GM12878 (cell line): ENCODE data around the gene DCST1.

Source experiments
- CEBPB ChIP-seq, 2 experiments: fragments of 150-350 bp in 1 of 2; IDR thresholded peaks; 2 replicates each; pipeline ENCODE4 v1.6.1; 2012 to 2014; ENCODE audit warnings: low read depth in 2 of 2, low read length in 2 of 2, borderline replicate concordance in 1 of 2, inconsistent platforms in 1 of 2
- SREBF2 ChIP-seq: IDR thresholded peaks from 2 replicates; pipeline ENCODE4 v1.6.1; 2012; ENCODE audit warnings: mild to moderate bottlenecking, low read length

GRCh38 chr1:155001425-155001674, 32.3 kb upstream of the DCST1 start:
- TF ChIP-seq CEBPB (IDR thresholded peaks at IDR 0.05; ENCODE audit: borderline replicate concordance in 1 of 2, low read depth in 2 of 2, low read length in 2 of 2) (no peak), SREBF2 (no peak)
